ENCODE results near the gene SDK1.

Gene SDK1

DNA sequence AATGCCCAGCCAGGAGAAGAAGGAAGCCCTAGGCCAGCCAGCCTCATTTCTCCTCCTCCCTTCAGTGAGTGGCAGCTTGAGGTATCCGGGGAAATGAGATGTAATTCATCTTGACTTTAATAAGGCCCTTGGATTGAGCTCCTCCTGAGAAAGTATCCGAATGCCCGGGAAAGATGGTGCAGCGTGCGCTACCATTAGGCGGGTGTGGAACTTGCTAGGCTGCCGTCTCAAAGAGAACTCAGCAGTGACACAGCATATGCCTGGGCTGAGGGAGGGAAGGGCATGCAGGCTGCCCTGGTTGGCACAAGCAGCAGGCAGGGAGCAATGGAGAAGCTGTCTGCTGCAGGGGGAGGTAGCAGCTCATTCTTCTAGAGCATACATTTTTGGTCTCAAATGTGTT is 721.2 kb downstream of the SDK1 start:
- TF ChIP-seq, protein P1, sequence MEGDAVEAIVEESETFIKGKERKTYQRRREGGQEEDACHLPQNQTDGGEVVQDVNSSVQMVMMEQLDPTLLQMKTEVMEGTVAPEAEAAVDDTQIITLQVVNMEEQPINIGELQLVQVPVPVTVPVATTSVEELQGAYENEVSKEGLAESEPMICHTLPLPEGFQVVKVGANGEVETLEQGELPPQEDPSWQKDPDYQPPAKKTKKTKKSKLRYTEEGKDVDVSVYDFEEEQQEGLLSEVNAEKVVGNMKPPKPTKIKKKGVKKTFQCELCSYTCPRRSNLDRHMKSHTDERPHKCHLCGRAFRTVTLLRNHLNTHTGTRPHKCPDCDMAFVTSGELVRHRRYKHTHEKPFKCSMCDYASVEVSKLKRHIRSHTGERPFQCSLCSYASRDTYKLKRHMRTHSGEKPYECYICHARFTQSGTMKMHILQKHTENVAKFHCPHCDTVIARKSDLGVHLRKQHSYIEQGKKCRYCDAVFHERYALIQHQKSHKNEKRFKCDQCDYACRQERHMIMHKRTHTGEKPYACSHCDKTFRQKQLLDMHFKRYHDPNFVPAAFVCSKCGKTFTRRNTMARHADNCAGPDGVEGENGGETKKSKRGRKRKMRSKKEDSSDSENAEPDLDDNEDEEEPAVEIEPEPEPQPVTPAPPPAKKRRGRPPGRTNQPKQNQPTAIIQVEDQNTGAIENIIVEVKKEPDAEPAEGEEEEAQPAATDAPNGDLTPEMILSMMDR (IDR thresholded peaks at IDR 0.05; ENCODE audit: low read depth, low read length), result no peak
- in situ Hi-C loops (cut with HindIII; ENCODE audit: low sequenced_read_pairs), result no loop called here
- no peak for DNase-seq (ENCODE audit: low read depth, low spot score)
- H3K4me3 ChIP-seq (ENCODE audit: low read depth, low read length), result no peak overlapping the region

DNA sequence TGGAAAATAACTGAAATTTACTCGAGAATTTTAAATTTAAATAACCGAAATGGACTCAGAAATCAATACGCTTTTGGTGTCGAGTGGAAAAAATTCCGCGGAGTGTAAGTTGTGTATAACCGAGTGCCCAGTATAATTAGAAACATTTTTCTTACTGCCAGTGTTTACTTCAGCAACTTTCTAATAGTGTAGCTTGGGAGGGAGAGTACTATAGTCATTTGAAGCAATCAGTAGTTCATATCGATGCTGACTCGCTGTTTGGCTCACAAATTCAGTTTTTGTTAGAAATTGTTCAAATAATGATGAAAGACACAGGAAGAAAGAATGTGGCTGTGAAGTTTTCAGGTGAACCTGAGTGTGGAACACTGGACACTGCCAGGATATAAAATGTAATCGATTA is 722.5 kb downstream of the SDK1 start:
- in situ Hi-C loops (cut with HindIII; ENCODE audit: low sequenced_read_pairs), result no loop called here
- TF ChIP-seq, protein P1 (IDR thresholded peaks at IDR 0.05; ENCODE audit: low read depth, low read length), result no peak
- H3K4me3 ChIP-seq (ENCODE audit: low read depth, low read length), result no peak overlapping the region
- DNase-seq (ENCODE audit: low read depth, low spot score), result no peak

DNA sequence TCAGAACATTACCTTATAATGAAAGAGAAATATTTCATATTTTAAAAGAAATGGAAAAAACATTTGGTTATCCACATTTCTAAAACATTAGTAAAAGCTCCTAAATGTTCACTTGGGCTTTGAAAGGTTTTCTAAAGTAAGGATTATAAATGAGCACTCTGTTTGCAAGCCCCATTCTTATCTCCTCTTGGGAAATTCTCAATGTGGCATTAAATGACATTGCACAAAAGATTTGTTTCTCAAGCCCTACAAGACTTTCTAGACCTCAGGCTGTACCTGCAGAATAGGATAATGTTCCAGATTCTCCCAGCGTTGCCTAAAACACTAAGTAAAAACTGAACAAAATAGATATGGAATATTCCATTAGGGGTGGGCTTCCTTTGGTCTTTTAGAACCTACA is 723.1 kb downstream of the SDK1 start:
- no peak for DNase-seq (ENCODE audit: low read depth, low spot score)
- in situ Hi-C loops (cut with HindIII; ENCODE audit: low sequenced_read_pairs), result no loop called here
- TF ChIP-seq, protein P1 (IDR thresholded peaks at IDR 0.05; ENCODE audit: low read depth, low read length), result no peak
- H3K4me3 ChIP-seq (ENCODE audit: low read depth, low read length), result no peak overlapping the region

DNA sequence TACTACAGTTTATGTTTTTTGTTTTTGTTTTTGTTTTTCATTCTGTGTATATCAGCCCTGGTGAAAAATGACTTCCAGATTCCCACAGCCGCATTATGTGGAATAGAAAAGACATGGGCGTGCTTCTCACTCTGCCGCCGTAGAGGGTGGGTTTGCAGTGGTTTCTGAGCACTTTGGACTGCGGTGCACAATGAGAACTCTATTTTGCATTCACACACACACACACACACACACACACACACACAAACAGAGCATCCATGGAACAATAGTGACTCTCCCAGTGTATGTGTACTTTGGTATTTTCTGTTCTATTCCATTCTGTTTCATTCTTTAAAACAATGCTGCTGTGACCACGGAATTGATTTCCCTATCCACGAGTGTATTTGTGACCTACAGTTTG is 723.8 kb downstream of the SDK1 start:
- TF ChIP-seq, protein P1 (IDR thresholded peaks at IDR 0.05; ENCODE audit: low read depth, low read length), result no peak
- in situ Hi-C loops (cut with HindIII; ENCODE audit: low sequenced_read_pairs), result no loop called here
- DNase-seq (ENCODE audit: low read depth, low spot score), result no peak
- H3K4me3 ChIP-seq (ENCODE audit: low read depth, low read length), result no peak overlapping the region

DNA sequence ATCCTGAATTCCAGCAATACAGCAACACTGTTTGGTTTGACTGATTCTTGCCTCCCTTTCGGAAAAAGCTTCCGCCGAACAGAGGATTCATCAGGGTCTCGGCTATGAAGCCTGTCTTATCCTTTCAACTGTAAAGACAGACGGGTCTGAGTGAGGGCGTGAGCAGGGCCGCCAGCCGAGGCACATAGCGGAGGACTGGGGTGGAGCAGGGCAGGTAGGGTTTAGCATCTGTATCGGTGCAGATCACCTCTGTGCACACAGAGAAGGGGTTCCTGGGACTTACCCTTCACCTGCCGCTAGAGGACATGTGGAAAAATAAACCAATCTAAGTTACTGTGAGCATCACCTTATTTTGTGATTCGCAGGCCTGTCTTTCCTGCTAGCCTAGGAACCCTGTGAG is 724.2 kb downstream of the SDK1 start:
- TF ChIP-seq, protein P1 (IDR thresholded peaks at IDR 0.05; ENCODE audit: low read depth, low read length), result no peak
- in situ Hi-C loops (cut with HindIII; ENCODE audit: low sequenced_read_pairs), result no loop called here
- DNase-seq (ENCODE audit: low read depth, low spot score), result no peak
- H3K4me3 ChIP-seq (ENCODE audit: low read depth, low read length), result no peak overlapping the region

DNA sequence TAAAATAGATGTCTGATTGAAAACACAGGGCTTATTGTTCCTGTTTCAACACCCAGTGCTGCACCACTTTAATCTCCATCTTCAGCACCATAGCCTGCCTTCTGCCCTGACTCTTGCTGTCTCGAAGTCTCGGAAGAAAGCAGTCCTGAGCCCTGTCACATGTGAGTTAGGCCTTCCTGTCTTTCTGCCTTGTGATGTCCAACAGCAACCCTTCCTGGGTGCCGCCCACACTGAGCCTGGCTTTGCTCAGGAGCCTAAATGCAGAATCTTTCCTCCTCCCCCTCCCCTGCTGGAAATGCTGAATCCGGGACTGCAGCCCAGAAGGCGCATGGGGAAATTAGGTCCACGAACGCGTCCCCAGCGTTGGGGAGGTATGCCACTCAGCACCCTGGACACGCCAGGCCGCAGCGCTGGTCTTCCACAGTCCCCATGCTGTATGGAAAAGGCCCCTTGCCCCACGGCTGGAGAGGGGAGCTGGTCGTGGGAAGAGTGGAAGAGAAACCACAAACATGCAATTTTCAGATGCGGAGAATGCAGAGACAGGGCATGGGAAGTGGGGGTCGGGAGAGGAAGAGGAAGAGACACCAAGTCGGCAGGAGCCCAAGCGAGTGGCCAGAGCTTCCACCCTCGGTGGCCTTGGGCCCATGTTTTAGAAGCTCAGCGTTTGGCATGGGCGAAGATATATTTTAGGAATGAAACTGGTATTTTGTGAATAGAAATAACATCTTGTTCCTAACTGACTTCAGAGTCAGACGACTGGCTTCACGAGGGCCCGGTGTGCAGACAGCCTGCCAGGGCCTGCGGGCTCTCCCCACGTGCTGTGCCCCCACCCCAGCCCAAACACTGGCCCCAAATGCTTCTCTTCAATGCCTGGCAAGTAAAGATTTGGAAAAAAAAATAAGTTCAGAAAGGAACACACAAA is 724.9 kb downstream of the SDK1 start:
- TF ChIP-seq, protein P1 (IDR thresholded peaks at IDR 0.05; ENCODE audit: low read depth, low read length), result no peak
- H3K4me3 ChIP-seq (ENCODE audit: low read depth, low read length), result no peak overlapping the region
- in situ Hi-C loops (cut with HindIII; ENCODE audit: low sequenced_read_pairs), result no loop called here
- DNase-seq (ENCODE audit: low read depth, low spot score), result no peak

All from astrocyte of the spinal cord (primary cell).